GM19395 (cell line): ENCODE data around the gene PGC.

Source experiments
- ATAC-seq: cut with Tn5 transposase; IDR thresholded peaks from one replicate; pipeline ENCODE4 v1.9.1; 2021; ENCODE audit warnings: mild to moderate bottlenecking, moderate library complexity; ENCODE audit not compliant: unreplicated experiment

Gene PGC

DNA sequence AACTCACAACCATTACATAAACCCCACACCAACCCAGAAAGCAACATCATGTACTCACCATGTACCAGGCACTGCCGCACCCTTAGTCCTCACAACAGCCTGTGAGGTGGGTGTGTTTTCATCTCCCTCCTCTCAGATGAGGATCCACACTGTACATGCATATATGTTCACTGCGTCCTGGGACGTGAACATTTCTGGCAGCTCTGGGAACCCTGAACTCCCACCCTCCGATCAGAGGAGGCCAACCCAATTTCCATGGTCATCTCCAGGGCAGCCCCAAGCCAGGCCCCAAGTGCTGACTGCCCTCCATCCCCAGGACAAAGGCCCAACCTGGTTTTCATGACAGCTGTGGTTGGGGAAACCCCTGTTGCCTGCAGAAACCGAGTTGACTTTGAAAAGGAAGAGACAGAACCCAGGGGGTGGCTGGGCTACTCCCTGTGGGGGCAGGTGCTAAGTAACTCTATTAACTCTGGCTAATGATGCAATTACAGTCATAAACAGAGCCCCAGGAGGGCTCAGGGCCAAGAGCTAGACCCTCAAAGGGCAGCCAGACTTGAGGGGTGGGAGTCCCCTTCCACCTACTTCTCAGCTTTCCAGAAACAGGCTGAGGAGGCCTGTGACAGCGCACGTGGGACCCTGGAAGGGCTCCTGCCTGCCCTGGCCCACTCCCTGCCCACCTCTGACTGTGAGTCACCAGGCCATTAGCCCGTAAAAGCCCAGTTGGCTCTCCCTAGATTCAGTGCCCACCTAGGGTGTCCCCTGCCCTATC is 14.4 kb downstream of the PGC start:
- ATAC-seq = peak; percentile 50

DNA sequence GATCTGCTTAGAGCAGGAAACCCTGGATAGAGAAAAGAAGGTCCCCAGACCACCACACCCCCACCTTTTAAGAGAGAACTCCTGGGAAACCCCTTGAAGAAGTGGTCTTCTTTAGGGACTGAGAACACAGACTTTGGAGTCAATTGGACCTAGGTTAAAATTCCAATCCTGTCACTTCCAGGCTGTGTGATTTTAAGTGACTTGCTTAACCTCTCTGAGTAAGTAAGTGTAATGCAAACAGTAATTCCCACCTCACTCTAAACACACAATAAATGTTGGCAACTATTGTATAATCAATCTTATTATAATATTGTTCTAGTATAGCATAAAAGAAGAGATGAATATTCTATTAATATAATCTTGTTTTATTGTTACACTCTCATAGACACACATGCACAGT is 15.0 kb downstream of the PGC start:
- no peak for ATAC-seq

DNA sequence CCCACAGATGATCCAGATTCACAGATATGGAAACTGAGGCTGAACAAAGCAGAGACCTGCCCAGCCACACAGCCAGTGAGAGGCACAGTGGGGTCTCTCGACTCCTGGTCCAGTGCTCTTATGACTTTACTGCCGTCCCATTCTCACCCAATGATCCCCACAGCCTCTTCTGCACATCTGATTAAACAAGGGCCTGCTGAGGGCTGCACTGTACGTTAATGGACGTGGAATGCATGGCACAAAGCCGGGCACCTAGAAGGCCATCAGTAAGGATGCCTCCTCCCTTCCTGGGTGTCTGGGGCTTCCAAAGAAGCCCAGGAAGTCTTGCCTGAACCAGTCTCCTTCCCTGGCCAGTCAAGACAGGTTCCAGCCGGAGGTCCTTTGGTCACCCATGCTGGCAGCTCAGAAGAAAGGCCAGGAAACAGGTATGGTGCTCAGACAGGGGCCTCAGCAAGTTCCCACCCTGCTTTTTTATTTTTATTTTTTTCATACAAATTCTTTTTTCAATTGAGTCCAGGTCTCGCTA is 15.6 kb downstream of the PGC start:
- no peak for ATAC-seq

DNA sequence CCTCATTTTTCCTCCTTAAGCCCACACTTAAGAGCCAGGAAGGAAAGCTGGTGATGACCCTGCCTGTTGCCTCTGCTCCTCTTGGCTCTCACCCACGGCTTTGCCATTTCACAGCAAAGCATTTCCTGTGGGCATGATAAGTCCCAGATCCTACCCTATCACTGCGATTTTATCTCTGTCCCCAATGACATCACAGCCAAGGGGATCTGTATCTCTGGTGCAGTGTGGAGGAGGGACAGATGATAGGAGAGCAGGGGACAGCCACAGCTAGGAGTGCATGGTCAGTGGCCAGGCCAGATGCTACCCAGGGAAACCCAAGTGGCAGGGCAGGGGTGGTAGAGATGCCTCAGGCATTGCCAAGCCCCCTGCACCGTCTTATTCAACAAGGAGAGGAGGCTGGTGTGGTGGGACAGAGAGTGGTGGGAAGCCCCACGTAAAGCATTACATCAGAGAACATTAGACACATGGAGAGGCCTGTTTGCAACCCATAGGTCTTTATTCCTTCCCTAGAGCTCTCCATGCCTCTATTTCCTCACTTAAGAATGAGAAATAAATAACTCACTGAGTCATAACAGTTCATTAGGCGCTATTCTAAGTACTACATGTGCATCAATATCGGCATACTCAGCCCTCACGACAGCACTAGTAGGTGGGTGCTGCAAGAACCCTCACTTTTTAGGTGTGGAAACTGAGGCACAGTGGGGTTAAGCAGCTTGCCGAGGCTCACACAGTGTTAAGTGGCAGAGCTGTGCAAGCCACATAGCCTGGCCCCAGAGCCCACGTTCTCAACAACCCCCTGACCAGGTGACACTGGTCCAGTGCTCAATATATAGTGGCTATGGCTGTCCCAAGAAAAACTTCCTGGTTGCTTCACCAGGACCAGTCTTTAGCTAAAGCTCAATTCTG is 16.4 kb downstream of the PGC start:
- no peak for ATAC-seq

DNA sequence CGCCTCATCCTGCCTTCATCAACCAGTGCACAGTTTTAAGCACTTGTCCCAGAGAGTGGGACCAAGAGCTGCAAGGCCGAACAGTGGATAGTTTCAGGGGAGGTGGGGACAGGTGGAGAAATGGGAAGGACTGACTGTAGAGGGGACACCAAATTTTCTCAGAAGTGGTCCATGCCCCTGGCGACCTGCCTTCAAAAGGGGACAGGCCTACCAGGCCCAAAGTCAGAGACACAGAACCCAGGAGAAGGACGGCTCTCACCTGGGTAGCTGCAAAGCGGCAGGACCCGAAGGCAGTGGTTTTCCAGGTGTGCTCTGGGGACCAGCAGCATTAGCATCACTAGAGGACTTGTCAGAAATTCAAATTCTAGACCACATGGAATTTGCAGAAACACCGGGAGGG is 17.6 kb downstream of the PGC start:
- no peak for ATAC-seq

DNA sequence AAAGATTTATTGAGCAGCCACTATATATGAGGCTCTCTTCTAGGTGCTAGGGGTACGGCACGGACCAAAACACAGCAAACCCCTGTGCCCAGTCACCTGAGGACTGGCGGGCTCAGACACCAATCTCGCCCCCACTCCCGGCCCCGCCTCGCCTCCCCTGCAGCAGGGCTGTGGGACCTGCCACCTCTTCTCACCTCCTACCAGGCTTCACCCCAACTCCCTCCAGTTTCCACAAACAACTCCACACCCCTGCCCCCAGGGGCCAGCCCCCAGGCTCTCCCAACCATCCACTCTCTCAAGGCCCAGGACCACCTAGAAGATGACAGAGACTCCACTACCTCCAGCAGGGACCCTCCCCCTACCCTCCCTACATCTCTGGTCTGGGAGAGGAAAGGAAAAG is 18.2 kb downstream of the PGC start:
- ATAC-seq = no peak

DNA sequence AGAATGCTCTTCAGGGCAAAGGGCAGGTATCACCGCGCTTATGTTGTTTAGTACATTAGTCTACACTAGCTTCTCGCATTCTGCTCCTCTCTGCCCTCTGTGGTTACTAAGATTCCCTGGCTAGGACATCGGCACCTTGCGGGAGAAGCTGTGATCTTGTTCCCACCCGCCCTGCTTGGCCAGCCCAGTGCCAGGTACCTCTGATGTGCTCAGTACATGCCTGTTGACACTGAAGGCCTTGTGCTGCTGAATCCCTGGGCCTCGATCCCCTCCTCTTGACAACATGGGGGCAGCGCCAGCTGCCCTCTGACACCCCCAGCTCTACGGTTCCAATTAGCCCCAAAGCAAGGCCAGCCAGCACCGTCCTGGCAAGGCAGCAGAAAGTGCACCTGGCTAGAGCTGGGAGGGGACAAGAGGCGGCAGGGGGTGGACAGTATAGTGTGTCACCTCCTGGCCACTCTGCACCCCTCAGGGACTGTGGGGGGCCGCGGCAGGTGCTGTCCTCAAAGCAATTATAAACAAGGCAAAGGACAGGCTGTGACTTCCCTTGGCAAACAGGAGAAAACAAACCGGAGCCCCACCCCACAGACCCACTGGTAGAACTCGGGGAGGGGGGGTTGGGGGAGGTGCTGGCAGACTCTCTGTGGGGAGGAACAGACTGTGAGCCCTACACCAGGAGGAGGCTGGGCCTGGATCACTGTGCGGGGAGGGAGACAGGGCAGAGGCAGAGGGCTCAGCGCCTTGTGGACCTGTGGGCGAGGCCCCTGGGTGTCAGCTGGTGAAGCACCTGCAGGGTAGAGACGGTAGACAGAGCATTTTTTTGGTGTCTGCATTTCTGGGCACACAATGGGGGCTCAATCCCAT is 18.9 kb downstream of the PGC start:
- ATAC-seq = no peak

DNA sequence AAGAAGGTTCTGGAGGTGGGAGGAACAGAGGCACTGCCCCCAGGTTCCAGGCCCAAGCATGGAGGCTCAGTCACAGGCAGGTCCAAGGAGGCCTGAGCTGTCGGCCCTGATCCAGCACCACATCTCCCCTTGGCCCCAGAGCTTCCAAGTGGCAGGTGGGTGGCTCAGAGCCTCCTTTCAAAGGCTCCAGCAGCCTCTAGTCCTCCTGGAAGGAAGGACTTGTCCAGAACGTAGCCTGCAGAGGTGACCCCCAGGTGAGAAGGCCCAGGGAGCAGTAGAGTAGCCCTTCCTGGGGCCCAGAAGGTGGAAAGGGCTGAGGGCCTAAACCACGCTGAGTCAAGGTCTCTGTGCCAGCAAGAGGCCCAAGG is 19.5 kb downstream of the PGC start:
- ATAC-seq = no peak

DNA sequence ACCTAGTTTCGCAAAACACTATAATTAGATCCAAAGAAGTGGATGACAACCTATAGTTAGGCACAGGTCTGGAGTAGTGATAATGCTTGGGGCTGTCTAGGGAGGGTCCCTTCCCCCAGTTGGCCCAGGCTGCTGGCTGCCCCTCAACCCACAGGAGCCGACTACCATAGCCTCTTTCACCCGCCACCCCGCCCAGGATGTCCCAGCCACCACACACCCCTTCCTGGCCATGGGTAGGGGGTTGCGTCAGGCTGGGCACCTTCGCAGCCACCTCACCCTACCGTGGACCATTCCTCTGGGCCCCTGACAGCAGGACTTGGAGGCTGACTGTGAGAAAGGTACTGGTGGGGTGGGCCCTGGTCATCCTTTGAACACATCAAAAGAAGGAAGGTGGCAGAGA is 20.3 kb downstream of the PGC start:
- ATAC-seq = no peak

DNA sequence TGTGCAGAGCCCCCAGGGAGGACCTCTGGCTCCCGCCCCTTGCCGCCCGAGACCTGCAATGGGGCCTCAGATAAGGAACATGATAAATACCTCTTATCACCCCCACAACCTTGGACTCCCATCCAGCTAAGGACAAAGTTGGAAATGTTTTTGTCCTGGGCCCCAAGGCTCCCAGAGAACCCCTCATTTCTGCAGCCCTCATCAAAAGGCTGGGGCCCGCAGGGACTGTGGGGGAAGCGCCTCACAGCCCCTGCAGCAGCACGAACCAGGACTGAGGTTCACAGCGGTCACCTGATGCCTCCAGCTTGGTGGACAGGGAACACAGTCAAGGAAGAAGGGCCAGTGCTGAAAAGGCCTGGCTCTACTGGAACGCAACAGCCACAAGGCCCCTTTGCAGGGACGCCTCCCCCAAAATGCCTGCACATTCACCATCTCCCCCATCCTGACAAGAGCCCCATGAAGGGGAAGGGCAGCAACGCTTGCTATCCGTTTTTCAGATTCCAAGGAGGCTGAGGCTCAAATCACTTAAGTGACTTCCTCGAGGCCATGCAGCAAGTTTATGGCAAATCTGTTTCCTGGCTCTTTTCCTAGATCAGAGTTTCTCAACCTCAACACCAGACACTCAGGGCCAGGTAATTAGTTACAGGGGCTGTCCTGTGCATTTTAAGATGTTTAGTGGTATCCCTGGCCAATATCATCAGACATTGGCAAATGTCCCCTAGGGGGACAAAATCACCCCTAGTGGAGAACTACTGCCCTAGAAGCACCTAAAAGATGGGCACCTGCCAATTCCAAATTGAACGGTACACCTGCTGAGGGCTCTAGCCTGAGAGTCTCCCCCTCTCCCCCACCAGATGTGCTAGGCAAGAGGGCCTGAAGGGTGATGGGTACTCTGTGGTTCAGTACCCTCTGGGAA is 22.4 kb downstream of the PGC start:
- no peak for ATAC-seq

DNA sequence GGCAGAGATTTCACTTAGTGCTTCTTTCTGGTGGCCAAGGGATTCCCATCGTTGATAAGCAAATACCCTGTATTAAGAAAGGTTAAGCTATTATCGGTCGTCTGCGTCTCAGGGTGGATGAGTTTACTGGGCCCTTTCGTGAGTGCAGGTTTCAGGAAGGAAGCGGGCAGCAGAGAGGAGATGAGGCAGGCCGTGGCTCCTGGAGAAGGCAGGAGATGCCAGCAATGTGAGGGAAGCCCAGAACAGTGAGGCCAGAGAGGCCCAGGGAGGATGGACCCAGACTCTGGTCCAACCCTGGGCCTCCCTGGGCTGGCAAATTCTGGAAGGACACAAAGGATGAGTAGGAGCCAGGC is 23.0 kb downstream of the PGC start:
- ATAC-seq = no peak

DNA sequence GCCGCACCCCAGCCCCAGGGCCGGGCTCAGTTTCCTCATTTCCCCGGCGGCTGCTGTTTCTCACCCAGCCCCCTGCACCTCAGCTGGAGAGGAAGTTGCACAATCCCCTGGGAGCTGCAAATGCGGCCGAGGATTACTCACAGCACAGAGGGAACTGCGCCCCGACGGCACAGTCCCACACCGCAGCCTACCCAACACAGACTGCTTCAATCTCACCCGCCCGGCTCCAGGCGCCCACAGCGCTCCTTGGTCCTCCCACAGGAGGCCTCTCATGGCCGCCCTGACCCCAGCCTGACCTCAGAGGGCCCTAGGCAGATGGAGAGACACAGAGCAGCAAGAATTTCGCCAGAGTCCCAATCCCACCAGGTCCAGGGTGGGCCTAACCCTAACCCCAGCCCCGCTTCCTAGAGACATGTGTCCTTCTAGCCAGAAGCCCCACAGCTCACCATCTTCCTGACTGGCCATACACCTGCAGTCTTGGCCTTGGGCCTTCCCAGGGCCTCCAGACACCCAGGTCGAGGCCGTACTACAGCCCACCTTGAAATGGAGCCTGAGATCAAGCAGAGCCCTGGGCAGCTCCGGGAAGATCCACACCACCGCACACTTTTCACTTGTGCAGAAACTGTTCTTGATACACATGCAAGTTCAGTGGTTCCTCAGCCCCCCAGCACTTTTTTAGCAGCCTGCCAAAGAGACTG is 23.5 kb downstream of the PGC start:
- ATAC-seq = peak; percentile 67

DNA sequence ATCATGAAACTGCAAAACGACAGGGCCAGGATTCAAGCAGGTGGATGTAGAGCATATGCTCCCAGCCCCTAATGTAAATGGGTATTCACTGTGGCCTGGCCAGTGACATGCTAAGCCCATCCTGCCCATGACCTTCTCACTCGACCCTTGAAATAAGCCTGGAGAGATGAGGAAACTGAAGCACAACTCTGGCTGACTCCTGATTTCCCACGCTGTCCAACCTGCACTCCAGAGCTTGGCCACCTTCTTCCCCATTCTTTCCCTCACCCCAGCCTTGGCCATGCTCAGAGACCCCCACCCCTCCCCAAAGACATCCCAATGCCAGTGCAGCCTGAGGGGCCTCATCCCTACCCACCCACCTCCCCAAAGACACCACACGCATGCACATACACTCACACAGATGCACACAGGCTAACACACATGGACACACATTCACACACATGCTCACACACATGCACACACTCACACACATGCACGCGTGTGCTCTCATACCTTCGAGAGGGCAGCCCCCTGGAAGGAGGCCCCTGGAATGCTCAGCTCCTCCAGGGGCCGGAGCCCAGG is 24.1 kb downstream of the PGC start:
- ATAC-seq = no peak

DNA sequence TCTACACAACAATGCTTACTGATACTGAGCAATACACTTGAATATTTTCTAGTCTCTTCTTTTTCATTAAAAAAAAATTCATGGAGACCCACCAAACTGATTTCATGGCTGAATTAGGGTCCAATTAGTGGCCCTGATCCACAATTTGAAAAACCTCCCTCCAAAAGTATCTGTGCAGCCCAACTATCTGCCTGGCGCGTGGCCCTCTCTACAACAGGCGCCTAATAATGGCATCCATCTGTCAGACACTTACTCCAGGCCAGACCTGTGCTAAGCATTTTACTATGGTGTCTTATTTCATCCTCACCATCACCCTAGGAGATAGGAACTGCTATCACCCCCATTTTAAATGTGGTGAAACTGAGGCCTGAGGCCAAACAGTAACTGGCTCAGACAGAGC is 25.8 kb downstream of the PGC start:
- no peak for ATAC-seq

DNA sequence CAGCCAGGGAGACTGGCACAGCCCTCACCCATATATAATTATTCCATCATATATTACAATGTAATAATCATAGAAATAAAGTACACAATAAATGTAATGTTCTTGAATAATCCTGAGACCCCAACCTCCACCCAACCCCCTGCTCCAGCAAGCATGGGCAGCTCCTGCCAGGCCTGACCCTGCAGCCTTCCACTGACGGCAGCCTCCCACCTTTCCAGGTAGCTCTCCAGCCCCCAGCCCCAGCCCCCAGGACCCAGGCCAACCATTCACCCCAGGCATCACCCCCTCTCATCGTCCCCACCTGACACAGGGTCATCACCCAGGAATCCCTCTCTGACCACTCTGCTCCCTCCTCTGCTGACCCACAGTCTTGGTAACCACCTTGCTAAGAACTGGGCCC is 26.4 kb downstream of the PGC start:
- no peak for ATAC-seq

DNA sequence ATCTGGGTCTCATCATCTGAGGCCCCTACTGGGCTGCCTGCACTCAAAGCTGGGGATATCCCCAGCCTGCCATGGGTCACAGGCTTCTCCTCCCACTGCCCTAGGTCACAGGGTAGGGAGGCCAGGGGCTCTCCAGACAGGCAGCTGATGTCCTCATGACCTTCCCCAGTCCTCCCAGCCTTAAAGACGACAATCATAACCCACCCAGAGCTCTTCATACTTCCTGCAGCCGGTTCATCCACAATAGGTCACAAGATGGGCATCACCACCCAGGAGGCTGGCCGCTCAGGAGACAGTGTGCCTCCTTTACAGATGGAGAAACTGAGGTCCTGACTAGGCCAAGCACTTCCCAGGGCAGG is 27.0 kb downstream of the PGC start:
- ATAC-seq = no peak

DNA sequence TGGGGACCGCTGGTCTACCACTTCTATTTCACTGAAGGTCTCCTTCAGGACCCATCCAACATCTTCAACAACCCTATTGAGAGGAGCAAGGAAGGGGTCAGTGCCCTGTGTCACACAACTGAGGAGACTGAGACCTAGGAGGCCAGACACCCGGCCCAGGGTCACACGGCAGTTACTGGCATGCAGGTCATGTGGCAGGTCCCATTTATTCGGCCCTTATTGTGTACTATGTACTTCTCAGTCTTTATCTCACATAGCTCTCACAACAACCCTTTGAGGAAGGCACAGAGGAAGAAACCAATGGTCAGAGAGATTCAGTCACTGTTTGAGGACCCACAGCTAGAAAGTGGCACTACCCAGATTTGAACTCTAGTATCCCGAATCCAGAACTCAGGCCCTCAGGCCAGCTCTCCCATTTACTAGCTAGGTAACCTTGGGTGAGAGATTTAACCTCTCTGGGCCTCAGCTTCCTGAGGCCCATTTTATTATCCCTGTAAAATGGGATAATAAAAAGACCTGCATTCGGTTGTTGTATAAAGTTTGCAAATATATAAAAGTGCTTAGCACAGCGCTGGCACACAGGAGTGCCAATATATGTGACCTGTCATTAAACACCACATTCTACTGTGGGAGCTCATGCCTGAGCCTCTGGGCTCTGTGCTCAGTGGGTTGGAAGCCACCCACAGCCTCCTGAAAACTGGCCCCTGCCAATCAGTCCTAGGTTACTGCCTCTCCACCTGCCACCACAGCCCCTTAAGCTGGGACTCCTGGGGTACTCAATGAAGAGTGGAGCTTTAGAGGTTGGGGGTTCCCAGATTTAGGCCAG is 27.5 kb downstream of the PGC start:
- ATAC-seq = no peak

DNA sequence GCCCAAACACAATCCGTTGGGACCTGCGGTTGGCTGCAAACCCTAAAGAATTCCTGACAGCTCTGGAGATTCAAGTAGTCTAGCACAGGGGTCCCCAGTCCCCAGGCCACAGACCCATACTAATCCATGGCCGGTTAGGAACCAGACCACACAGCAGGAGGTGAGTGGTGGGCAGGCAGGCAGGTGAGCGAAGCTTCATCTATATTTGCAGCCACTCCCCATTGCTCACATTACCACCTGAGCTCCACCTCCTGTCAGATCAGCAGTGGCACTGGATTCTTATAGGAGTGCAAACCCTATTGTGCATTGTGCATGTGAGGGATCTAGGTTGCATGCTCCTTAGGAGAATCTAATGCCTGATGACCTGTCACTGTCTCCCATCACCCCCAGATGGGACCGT is 28.4 kb downstream of the PGC start:
- no peak for ATAC-seq

DNA sequence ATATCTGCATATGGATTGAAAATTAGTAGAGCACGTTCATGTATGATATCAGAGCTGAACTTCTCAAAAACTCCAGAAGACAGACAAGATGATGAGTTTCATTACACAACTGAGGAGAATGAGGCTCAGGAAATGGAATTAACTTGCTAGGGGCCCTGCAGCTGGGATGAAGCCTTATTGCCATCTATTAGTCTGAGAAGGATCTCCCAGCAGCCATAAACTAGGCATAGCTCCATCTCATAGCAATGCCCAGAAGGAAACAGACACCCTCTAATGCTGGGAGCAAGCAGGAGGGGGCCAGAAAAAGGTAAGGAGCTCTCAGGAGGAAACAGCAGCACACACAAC is 29.8 kb downstream of the PGC start:
- no peak for ATAC-seq
